Uterus (tissue), 2 donors: Measurements from ENCODE around the gene TRAPPC12.

Experiments
- POLR2A ChIP-seq, 2 donors: fragments of 450-650 bp; IDR thresholded peaks; one replicate each; pipeline ENCODE4 v1.6.1; 2016; ENCODE audit warnings: antibody characterized with exemption in 2 of 2, mild to moderate bottlenecking in 1 of 2, moderate library complexity in 1 of 2
- TF ChIP-seq, protein P1 (sequence below), 4 experiments: fragments of 200-600 bp in 2 of 4; fragments of 450-650 bp in 2 of 4; sonication (generic) in 2 of 4; IDR thresholded peaks; one replicate each; pipeline ENCODE4 v1.5.1; 2016 to 2019; ENCODE audit warnings: antibody characterized with exemption in 4 of 4, mild to moderate bottlenecking in 2 of 4, moderate library complexity in 1 of 4

DNA sequence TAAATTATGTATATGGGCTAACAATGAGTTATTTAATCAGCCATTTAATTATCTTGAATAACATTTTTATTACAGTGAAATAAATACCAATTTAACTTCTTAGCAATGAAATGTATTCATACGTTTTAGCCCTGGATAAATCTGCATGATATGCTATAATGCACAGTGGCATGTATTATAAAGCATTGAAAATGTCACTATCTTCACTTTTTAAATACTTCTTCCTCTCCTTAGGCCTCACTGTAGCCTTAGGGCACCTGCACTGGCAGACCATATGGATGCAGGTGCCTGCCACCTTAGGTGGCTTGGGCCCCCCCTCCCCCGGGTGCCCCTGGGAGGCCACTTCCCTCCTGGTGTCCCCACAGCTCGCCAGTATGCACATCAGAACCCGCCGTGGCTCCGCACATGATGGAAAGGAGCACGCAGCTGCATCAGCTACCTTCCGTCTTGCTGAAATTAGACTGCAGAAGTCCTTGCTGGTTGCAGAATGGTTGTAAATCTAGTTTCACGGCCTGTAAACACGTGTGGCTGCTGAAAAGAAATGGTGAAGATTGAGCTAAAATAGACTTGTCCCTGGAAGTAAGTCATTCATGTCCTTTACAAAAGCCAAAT is 83.1 kb downstream of the TRAPPC12 start:
- TF ChIP-seq, protein P1, sequence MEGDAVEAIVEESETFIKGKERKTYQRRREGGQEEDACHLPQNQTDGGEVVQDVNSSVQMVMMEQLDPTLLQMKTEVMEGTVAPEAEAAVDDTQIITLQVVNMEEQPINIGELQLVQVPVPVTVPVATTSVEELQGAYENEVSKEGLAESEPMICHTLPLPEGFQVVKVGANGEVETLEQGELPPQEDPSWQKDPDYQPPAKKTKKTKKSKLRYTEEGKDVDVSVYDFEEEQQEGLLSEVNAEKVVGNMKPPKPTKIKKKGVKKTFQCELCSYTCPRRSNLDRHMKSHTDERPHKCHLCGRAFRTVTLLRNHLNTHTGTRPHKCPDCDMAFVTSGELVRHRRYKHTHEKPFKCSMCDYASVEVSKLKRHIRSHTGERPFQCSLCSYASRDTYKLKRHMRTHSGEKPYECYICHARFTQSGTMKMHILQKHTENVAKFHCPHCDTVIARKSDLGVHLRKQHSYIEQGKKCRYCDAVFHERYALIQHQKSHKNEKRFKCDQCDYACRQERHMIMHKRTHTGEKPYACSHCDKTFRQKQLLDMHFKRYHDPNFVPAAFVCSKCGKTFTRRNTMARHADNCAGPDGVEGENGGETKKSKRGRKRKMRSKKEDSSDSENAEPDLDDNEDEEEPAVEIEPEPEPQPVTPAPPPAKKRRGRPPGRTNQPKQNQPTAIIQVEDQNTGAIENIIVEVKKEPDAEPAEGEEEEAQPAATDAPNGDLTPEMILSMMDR (IDR thresholded peaks at IDR 0.05) = no peak
- TF ChIP-seq POLR2A (IDR thresholded peaks at IDR 0.05) = no peak
